Activated T-helper 2 cell treated with anti-CD3 and anti-CD28 coated beads, Interferon-gamma antibody, Interleukin-2, Interleukin-4, amounts not matched to agents 10 μg/mL and 5 μg/mL and 100 μg/mL, durations not matched to agents 14 hours and 24 hours and 36 hours (primary cell): Measurements from ENCODE around the gene DCAF11. TPM values are rescaled to one million over a fixed set of nuclear protein-coding genes. Genes with fewer than 3 reads are reported as not detected.
A peak's percentile ranks its signal among the peaks of the same experiment; 100 is the strongest.

ENCODE experiments used
- DNase-seq: peaks from one replicate; pipeline ENCODE4 v3.0.0; 2021; ENCODE audit warnings: low spot score
- H3K27ac Mint-ChIP-seq: one replicate; pipeline ENCODE4 v1.8.0; 2021; ENCODE audit warnings: mixed read lengths
- H3K27me3 Mint-ChIP-seq: one replicate; pipeline ENCODE4 v1.8.0; 2021; ENCODE audit warnings: low read depth, mixed read lengths
- H3K36me3 Mint-ChIP-seq: one replicate; pipeline ENCODE4 v1.8.0; 2021; ENCODE audit warnings: low read depth, mixed read lengths
- H3K4me1 Mint-ChIP-seq: one replicate; pipeline ENCODE4 v1.8.0; 2021; ENCODE audit warnings: low read depth, mixed read lengths
- H3K4me3 Mint-ChIP-seq: one replicate; pipeline ENCODE4 v1.8.0; 2021; ENCODE audit warnings: low read depth, mild to moderate bottlenecking, moderate library complexity, mixed read lengths
- H3K9me3 Mint-ChIP-seq: one replicate; pipeline ENCODE4 v1.8.0; 2021; ENCODE audit warnings: mixed read lengths
- intact Hi-C: fragments of 100-400 bp; cut with micrococcal nuclease; formaldehyde crosslinking; loops from one replicate; pipeline ENCODE4 v1.15.1; 2023
- total RNA-seq: library from RNA; stranded (reverse); gene quantifications from 2 replicates; pipeline ENCODE4 v1.2.3, GENCODE V29; 2022

The DCAF11 gene
- total RNA-seq, 1 donor from 2014 or later, result 77.3 TPM

DNA sequence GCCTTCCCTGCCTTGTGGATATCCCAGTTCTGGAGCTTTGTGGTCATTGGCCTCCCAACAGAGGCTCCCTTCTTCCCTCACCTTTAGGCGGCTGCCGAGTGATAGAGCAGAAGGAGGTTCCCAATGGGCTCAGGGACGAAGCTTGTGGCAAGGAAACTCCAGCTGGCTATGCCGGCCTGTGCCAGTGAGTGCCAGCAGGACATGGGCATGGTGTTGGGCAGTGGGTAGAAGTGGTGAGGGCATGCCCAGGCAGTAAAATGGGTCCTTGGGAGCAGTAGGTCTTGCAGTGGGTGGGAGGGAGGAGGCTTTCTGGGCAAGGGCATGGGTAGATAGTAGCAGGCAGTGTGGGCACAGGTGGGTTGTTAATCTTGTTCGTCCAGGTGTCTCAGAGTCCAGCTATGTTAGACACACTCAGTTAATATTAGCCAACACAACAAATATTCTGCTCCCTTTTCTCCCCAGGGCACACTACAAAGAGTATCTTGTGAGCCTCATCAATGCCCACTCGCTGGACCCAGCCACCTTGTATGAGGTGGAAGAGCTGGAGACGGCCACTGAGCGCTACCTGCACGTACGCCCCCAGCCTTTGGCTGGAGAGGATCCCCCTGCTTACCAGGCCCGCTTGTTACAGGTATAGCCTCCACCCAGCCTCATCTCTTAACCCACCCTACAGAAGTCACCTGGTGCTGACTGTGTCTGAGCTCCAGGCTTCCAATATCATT lies 45.4 kb downstream of the DCAF11 start:
- Mint-ChIP-seq H3K27me3 (no peaks in the 10 kb centered on the region), H3K4me3 (no peak overlapping the region), H3K27ac (peak overlapping the region; percentile 97), H3K9me3 (no peaks in the 10 kb centered on the region), H3K4me1 (peaks cover 35% of the 10 kb centered on the region), H3K36me3 (peaks cover 86% of the 10 kb centered on the region)
- DNase-seq, result no peak
- intact Hi-C loops, result loop anchor here (2.0 to 5.0 kb wide), 2 partner anchors 103 to 145 kb away; no protein-coding TSS in a partner anchor

DNA sequence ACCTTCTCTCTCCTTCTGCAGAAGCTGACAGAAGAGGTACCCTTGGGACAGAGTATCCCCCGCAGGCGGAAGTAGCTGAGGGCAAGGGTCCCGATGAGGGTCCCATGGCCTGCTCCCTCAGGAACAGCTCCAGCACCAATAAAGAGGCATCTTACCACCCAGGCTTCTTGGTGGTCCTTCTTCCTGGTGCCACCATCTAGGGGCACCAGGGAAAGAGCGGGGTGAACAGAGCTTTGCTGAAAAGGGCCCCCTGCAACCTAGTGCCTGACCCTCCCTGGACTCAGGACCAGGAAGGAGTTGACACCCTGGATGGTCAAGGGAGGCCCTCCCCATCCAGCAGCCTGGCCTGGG lies 45.9 kb downstream of the DCAF11 start:
- H3K27me3 Mint-ChIP-seq, result no peaks in the 10 kb centered on the region
- peaks cover 86% of the 10 kb centered on the region for H3K36me3 Mint-ChIP-seq
- peak overlapping the region; percentile 97 for H3K27ac Mint-ChIP-seq
- peaks cover 38% of the 10 kb centered on the region for H3K4me1 Mint-ChIP-seq
- H3K4me3 Mint-ChIP-seq, result peak overlapping the region; percentile 95
- intact Hi-C loops, result loop anchor here (2.0 to 5.0 kb wide), 2 partner anchors 103 to 146 kb away; no protein-coding TSS in a partner anchor
- DNase-seq, result no peak
- H3K9me3 Mint-ChIP-seq, result no peaks in the 10 kb centered on the region

DNA sequence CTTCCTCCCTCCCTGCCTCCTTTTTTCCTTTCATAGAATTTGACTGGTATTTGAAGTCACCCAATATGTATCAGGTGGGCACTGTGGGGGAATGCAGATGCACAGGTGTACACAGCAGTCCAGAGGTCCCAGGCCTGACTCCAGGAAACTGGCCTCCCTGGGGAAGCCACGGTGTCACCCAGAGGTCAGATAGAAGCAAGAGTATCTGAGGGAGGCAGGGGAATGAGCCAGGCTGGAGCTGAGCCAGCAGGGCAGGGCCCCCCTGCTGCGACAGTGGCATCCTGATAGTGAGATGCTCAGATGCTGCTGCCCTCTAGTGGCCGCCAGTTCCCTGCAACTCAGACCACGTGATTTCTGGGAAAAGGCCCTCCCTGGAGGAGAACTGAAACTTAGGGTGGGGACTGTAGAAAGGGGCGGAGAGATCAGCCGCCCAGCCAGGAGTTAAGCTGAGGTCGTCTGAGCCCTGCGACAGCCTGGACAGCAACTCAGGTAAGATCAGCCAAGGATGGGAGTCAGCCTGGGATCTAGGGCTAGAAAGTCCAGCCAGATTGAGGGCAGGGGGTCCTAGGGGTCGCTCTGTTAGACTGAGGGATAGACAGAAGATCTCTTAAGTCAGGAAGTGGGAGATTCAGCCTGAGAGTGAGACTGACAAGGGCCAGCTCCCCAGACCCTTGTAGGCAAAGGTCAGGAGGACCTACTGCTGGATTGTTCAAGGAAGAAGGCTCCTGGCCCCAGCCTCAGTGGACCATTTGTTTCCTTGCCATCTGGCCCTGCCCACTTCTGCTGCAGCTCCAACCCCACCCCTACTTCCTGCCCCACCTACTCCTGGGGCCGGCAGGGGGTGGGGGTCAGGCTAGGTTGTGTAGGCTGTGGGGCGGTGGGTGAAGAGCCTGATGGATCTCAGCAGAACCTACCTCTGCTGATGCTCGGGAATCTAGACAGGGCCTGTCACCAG lies 46.5 kb downstream of the DCAF11 start, which contains the start of gene IRF9:
Gene IRF9, plus strand, starts transcription at position 416 of the 955 bp plus-strand sequence. CDS start 880 bp downstream, outside the sequence.
- peak within 1 kb of the TSS; percentile 95 for H3K4me3 Mint-ChIP-seq
- peaks cover 87% of the 10 kb centered on the region for H3K36me3 Mint-ChIP-seq
- H3K9me3 Mint-ChIP-seq, result no peaks in the 10 kb centered on the region
- H3K27ac Mint-ChIP-seq, result peak within 1 kb of the TSS; percentile 97
- DNase-seq, result peak; percentile 97
- intact Hi-C loops, result loop anchor here (1.0 to 5.0 kb wide), 7 partner anchors 14 to 146 kb away; partner anchors contain the start of genes DCAF11, EMC9, IPO4 and NRL
- peaks cover 38% of the 10 kb centered on the region for H3K4me1 Mint-ChIP-seq
- no peaks in the 10 kb centered on the region for H3K27me3 Mint-ChIP-seq

DNA sequence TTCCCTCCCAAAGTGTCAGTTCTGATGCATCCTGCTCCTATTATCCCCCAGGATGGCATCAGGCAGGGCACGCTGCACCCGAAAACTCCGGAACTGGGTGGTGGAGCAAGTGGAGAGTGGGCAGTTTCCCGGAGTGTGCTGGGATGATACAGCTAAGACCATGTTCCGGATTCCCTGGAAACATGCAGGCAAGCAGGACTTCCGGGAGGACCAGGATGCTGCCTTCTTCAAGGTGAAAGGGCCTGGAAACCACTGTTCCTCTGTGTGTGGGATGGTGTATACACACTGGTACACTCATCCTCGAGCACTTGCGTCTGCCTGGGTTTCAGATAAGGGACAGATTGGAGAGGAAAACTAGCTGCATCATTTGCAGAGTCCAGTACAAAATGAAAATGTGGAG lies 47.5 kb downstream of the DCAF11 start:
- no peak for DNase-seq
- intact Hi-C loops, result loop anchor here (5.0 kb wide), 1 partner anchor 105 kb away; no protein-coding TSS in a partner anchor
- peak overlapping the region; percentile 95 for H3K4me3 Mint-ChIP-seq
- H3K27ac Mint-ChIP-seq, result peak overlapping the region; percentile 97
- H3K4me1 Mint-ChIP-seq, result peaks cover 42% of the 10 kb centered on the region
- H3K27me3 Mint-ChIP-seq, result no peaks in the 10 kb centered on the region
- no peaks in the 10 kb centered on the region for H3K9me3 Mint-ChIP-seq
- peaks cover 91% of the 10 kb centered on the region for H3K36me3 Mint-ChIP-seq

DNA sequence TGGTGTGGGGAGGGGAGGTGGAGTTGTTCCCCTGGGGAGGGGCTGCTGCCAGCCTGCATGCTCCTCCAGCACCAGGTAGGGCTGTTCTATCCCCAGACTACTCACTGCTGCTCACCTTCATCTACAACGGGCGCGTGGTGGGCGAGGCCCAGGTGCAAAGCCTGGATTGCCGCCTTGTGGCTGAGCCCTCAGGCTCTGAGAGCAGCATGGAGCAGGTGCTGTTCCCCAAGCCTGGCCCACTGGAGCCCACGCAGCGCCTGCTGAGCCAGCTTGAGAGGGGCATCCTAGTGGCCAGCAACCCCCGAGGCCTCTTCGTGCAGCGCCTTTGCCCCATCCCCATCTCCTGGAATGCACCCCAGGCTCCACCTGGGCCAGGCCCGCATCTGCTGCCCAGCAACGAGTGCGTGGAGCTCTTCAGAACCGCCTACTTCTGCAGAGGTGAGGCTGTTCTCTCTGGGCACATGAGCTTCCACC lies 50.0 kb downstream of the DCAF11 start:
- Mint-ChIP-seq H3K4me1 (peaks cover 50% of the 10 kb centered on the region), H3K36me3 (peaks cover 92% of the 10 kb centered on the region), H3K27me3 (no peaks in the 10 kb centered on the region), H3K9me3 (no peaks in the 10 kb centered on the region), H3K4me3 (no peak overlapping the region), H3K27ac (peak overlapping the region; percentile 59)
- intact Hi-C loops, result loop anchor here (5.0 kb wide), 1 partner anchor 107 kb away; no protein-coding TSS in a partner anchor
- DNase-seq, result no peak

DNA sequence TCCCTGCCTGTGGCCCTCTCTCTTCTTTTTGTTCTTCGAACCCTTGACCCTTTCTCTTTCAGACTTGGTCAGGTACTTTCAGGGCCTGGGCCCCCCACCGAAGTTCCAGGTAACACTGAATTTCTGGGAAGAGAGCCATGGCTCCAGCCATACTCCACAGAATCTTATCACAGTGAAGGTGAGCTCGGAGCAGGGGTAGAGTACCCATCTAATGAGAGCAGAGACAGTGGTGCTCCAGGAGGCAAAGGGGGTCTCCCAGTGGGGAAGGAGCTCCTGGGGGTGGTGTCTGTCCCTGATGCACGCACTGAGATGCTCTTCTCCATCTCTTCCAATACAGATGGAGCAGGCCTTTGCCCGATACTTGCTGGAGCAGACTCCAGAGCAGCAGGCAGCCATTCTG lies 51.2 kb downstream of the DCAF11 start:
- no peaks in the 10 kb centered on the region for H3K27me3 Mint-ChIP-seq
- H3K27ac Mint-ChIP-seq, result no peak overlapping the region
- intact Hi-C loops, result no loop called here
- H3K9me3 Mint-ChIP-seq, result no peaks in the 10 kb centered on the region
- no peak overlapping the region for H3K4me3 Mint-ChIP-seq
- DNase-seq, result no peak
- H3K36me3 Mint-ChIP-seq, result peaks cover 89% of the 10 kb centered on the region
- peaks cover 42% of the 10 kb centered on the region for H3K4me1 Mint-ChIP-seq

DNA sequence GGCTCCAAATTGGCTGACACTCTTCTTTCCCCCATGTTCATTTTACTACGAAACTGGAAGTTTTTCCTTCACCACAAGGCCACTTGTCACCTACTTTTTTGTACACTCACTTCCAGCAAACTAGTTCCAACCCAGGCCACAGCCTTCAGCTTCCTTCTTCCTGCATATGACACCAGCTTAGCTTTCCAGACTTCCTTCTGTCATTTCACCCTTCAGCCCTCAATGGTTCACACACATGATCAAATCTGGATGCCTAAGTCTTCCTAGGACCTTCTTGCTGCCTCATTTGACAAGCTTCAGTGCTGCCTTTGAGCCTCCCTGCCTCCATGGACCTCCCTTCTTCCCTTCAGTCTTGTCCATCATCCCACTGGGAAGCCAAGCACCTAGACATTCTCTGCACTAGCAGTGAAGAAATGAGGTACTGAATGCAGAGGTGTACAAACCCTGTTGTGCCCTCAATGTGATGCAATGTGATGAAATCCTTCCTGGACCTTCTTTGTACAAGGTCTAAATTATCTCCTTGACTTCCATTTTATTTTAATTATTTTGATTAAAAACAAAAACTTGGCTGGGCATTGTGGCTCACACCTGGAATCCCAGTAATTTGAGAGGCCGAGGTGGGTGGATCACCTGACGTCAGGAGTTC lies 53.0 kb downstream of the DCAF11 start:
- Mint-ChIP-seq H3K9me3 (no peaks in the 10 kb centered on the region), H3K27me3 (no peaks in the 10 kb centered on the region), H3K27ac (peak overlapping the region; percentile 74), H3K4me3 (no peak overlapping the region), H3K36me3 (peaks cover 86% of the 10 kb centered on the region), H3K4me1 (peaks cover 40% of the 10 kb centered on the region)
- no peak for DNase-seq
- intact Hi-C loops, result no loop called here

DNA sequence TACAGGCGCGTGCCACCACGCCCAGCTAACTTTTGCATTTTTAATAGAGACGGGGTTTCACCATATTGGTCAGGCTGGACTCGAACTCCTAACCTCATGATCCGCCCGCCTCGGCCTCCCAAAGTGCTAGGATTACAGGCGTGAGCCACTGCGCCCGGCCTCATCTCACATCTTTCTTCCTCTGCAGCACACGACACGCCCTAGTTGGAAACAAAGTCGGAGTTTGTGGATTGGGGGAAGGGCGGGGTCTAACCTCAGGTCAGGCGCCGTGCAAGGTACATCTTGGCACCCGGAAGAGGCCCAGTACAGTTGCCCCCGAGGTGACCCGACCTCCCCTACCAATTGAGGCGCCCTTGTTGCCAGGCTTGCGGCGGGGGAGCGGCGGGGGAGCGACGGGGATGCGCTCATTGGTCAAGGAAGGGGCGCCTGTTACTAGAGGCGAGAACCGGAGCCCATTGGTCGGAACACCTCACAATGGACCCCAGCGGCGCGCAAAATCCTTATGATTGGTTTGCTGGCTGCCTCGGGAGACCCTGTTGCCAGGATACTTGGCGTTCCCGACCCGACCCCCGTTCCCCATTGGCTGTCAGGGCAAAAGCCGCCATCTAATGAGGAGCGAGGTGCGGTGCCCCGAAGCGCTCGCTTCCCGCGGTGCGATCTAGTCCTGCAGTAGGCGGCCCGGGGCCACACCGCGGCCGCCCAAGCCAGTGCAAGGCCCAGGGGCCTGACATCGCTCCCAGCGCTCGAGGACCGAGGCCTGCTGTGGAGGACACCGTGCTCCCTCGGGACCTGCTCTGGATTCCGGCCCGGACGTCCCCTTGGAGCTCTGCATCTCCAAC lies 57.1 kb downstream of the DCAF11 start, which contains the start of gene REC8:
Gene REC8, plus strand, starts transcription at position 659 of the 839 bp plus-strand sequence. CDS start 473 bp downstream, outside the sequence.
- peaks cover 70% of the 10 kb centered on the region for H3K36me3 Mint-ChIP-seq
- peaks cover 27% of the 10 kb centered on the region for H3K4me1 Mint-ChIP-seq
- intact Hi-C loops, result no loop called here

DNA sequence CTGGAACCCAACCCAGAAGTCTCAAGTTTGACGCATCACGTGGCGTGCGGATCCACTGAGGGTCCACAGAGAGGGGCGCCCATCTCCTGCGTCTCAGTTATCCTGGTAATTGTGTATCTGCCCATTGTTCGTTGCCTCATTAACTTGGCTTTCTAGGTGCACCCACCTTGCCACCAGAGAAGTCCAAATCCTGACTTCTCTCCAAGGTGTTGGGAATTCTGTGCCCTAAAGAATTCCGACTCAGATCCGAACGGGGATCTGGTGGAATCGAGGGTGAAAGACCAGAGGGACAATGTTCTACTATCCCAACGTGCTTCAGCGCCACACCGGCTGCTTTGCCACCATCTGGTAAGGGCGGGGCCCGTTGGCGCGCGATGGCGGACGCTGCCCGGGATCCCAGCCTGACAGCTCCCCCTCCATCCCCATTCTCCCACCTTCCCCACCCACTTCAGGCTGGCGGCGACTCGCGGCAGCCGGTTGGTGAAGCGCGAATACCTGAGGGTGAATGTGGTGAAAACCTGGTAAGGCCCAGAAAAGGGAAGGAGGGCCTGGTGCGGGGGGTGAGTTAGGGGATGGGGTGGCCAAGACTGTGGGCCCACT lies 57.8 kb downstream of the DCAF11 start:
- no peak overlapping the region for H3K27ac Mint-ChIP-seq
- no peaks in the 10 kb centered on the region for H3K9me3 Mint-ChIP-seq
- no peaks in the 10 kb centered on the region for H3K27me3 Mint-ChIP-seq
- no peak for DNase-seq
- H3K4me3 Mint-ChIP-seq, result peak overlapping the region; percentile 60
- H3K4me1 Mint-ChIP-seq, result peaks cover 24% of the 10 kb centered on the region
- intact Hi-C loops, result no loop called here
- H3K36me3 Mint-ChIP-seq, result peaks cover 70% of the 10 kb centered on the region

More for the DNA sequence above, 57.1 kb downstream of the DCAF11 start, which contains the start of gene REC8:
- Mint-ChIP-seq H3K27ac (peak within 1 kb of the TSS; percentile 58), H3K27me3 (no peaks in the 10 kb centered on the region), H3K4me3 (peak within 1 kb of the TSS; percentile 69), H3K9me3 (no peaks in the 10 kb centered on the region)
- DNase-seq, result peak; percentile 41

DNA sequence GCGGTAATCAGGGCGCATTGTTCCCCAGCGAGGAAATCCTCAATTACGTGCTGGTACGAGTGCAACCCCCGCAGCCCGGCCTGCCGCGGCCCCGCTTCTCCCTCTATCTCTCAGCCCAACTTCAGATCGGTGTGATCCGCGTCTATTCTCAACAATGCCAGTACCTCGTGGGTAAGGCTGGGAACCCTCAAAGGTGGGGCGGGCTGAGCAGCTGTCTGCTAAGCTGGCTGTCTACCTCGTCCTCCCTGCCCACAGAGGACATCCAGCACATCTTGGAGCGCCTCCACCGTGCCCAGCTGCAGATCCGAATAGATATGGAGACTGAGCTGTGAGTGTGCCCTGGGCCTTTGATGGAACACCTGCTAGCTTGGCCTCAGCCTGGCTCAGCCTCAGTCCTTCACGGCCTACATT lies 58.3 kb downstream of the DCAF11 start:
- no peak for DNase-seq
- no peaks in the 10 kb centered on the region for H3K9me3 Mint-ChIP-seq
- intact Hi-C loops, result no loop called here
- H3K36me3 Mint-ChIP-seq, result peaks cover 69% of the 10 kb centered on the region
- no peaks in the 10 kb centered on the region for H3K27me3 Mint-ChIP-seq
- no peak overlapping the region for H3K4me3 Mint-ChIP-seq
- H3K27ac Mint-ChIP-seq, result no peak overlapping the region
- peaks cover 21% of the 10 kb centered on the region for H3K4me1 Mint-ChIP-seq
